Small intestine (tissue), 7 donors: ENCODE data around the gene GCH1. TPM values are rescaled to one million over a fixed set of nuclear protein-coding genes. Genes with fewer than 3 reads are reported as not detected.

Experiments used
- DNase-seq, 2 donors: peaks; one replicate each; pipeline versions ENCODE4 v3.0.0 to v3.0.0-alpha.2; 2013
- FAIRE-seq: peaks from 2 replicates; lab custom pipeline; 2012; peaks lifted over from hg19 to GRCh38; lab: Jason Lieb, UNC
- H3K27ac ChIP-seq, 3 donors: one replicate each; pipeline ENCODE4 v1.5.1; 2013; ENCODE audit warnings: low read length in 2 of 3, mild to moderate bottlenecking in 2 of 3, control low read depth in 1 of 3, inconsistent platforms in 1 of 3, low read depth in 1 of 3, moderate library complexity in 1 of 3
- H3K27me3 ChIP-seq, 3 donors: one replicate each; pipeline ENCODE4 v1.6.1; 2013; ENCODE audit warnings: low read length in 3 of 3, inconsistent platforms in 1 of 3; ENCODE audit not compliant: control insufficient read depth in 3 of 3, insufficient read depth in 3 of 3
- H3K36me3 ChIP-seq, 3 donors: one replicate each; pipeline ENCODE4 v1.6.1; 2013; ENCODE audit warnings: low read length in 3 of 3, inconsistent platforms in 1 of 3, low read depth in 1 of 3, mild to moderate bottlenecking in 1 of 3, moderate library complexity in 1 of 3; ENCODE audit not compliant: control insufficient read depth in 3 of 3, insufficient read depth in 2 of 3
- H3K4me1 ChIP-seq, 3 donors: one replicate each; pipeline ENCODE4 v1.6.1; 2013; ENCODE audit warnings: low read length in 2 of 3, inconsistent platforms in 1 of 3, low read depth in 1 of 3, mild to moderate bottlenecking in 1 of 3, moderate library complexity in 1 of 3; ENCODE audit not compliant: control insufficient read depth in 3 of 3, insufficient read depth in 2 of 3
- H3K4me3 ChIP-seq, 3 donors: one replicate each; pipeline ENCODE4 v1.5.1; 2013; ENCODE audit warnings: low read length in 3 of 3, control low read depth in 1 of 3, inconsistent platforms in 1 of 3, low read depth in 1 of 3, mild to moderate bottlenecking in 1 of 3, moderate library complexity in 1 of 3
- H3K9me3 ChIP-seq, 2 donors: one replicate each; pipeline ENCODE4 v1.6.1; 2013; ENCODE audit warnings: low read depth in 1 of 2, low read length in 1 of 2; ENCODE audit not compliant: control insufficient read depth in 2 of 2, insufficient read depth in 1 of 2
- WGBS, 3 donors: extraction: QIAGEN DNeasy Blood & Tissue Kit; methylation state at CpG; one replicate each; pipeline ENCODE4 v1.1.7; 2013; 5-methylcytosine and 5-hydroxymethylcytosine counted together
- polyA plus RNA-seq, 4 donors: library from polyadenylated mRNA; stranded (reverse) in 3 of 4; unstranded in 1 of 4; fragments of 200-250 nt in 3 of 4; fragments of 120-200 nt in 1 of 4; gene quantifications; one replicate each; pipeline versions ENCODE4 v1.2.1 to v1.2.3, GENCODE V29; 2013
- donor health status: healthy with polysubstance abuse.
- donor health status: control.
- donor health status: control.
- donor health status: Bipolar disorder and iron deficiency.
- donor health status: healthy.

The GCH1 gene
- polyA plus RNA-seq, 4 donors = 15.0 to 47.4 (median 37.6) TPM

- no peaks in the 10 kb centered on the region for H3K9me3 ChIP-seq
- FAIRE-seq (no peak), DNase-seq (peak; percentile 74)
- H3K4me3 ChIP-seq = no peak overlapping the region
- H3K4me1 ChIP-seq = peaks cover 0 to 27% (median 2%) of the 10 kb centered on the region in 3 donors
- no peaks in the 10 kb centered on the region for H3K27me3 ChIP-seq
- peak overlapping the region in 1 of 3 donors; percentile 60 for H3K27ac ChIP-seq
- WGBS, 3 donors = 71 to 80% (median 79%) methylated on average over 2 of the region's 2 CpGs
- peaks cover 0 to 8% (median 5%) of the 10 kb centered on the region in 3 donors for H3K36me3 ChIP-seq
Observed at GRCh38 chr14:54837508-54838149, 65.0 kb downstream of the GCH1 start.

- peaks cover 0 to 5% (median 4%) of the 10 kb centered on the region in 3 donors for H3K36me3 ChIP-seq
- no peaks in the 10 kb centered on the region for H3K27me3 ChIP-seq
- FAIRE-seq = no peak
- H3K27ac ChIP-seq = no peak overlapping the region
- WGBS, 3 donors = 19 to 56% (median 37%) methylated on average over 2 of the region's 2 CpGs
- H3K4me3 ChIP-seq = no peak overlapping the region
- peaks cover 0 to 3% of the 10 kb centered on the region in 2 donors for H3K9me3 ChIP-seq
- no peak for DNase-seq
- peaks cover 0 to 27% (median 2%) of the 10 kb centered on the region in 3 donors for H3K4me1 ChIP-seq
Observed at GRCh38 chr14:54836231-54836630, 66.4 kb downstream of the GCH1 start.

- DNase-seq = no peak
- Histone ChIP-seq H3K4me1 (peaks cover 0 to 27% (median 2%) of the 10 kb centered on the region in 3 donors), H3K36me3 (no peaks in the 10 kb centered on the region), H3K4me3 (no peak overlapping the region), H3K9me3 (peaks cover 0 to 3% of the 10 kb centered on the region in 2 donors), H3K27me3 (no peaks in the 10 kb centered on the region), H3K27ac (no peak overlapping the region)
- FAIRE-seq = no peak
- 85 to 91% (median 89%) methylated on average over 6 of the region's 6 CpGs for WGBS, 3 donors
Observed at GRCh38 chr14:54834727-54835126, 67.9 kb downstream of the GCH1 start.

GRCh38 chr14:54834081-54834480 lies 68.5 kb downstream of the GCH1 start:
- H3K4me3 ChIP-seq = no peak overlapping the region
- no peak for FAIRE-seq
- DNase-seq = no peak

GRCh38 chr14:54830650-54831049 lies 72.0 kb downstream of the GCH1 start:
- DNase-seq (no peak), FAIRE-seq (no peak)
- WGBS, 3 donors = 87 to 94% (median 93%) methylated on average over 4 of the region's 4 CpGs
- no peaks in the 10 kb centered on the region for H3K27me3 ChIP-seq
- H3K4me3 ChIP-seq = no peak overlapping the region
- no peaks in the 10 kb centered on the region for H3K4me1 ChIP-seq
- no peak overlapping the region for H3K27ac ChIP-seq
- peaks cover 0 to 3% of the 10 kb centered on the region in 2 donors for H3K9me3 ChIP-seq
- H3K36me3 ChIP-seq = no peaks in the 10 kb centered on the region

More at GRCh38 chr14:54834081-54834480, 68.5 kb downstream of the GCH1 start:
- Histone ChIP-seq H3K36me3 (no peaks in the 10 kb centered on the region), H3K4me1 (peaks cover 0 to 24% (median 2%) of the 10 kb centered on the region in 3 donors), H3K27ac (no peak overlapping the region), H3K27me3 (no peaks in the 10 kb centered on the region), H3K9me3 (peaks cover 0 to 3% of the 10 kb centered on the region in 2 donors)

- H3K27me3 ChIP-seq = no peaks in the 10 kb centered on the region
- 74 to 80% (median 78%) methylated on average over 8 of the region's 8 CpGs for whole genome bisulfite sequencing, 3 donors
- H3K27ac ChIP-seq = no peak overlapping the region
- no peaks in the 10 kb centered on the region for H3K4me1 ChIP-seq
- DNase-seq = no peak
- H3K4me3 ChIP-seq = no peak overlapping the region
- no peak for FAIRE-seq
- H3K36me3 ChIP-seq = no peaks in the 10 kb centered on the region
- H3K9me3 ChIP-seq = peaks cover 0 to 3% of the 10 kb centered on the region in 2 donors
Observed at GRCh38 chr14:54829486-54830224, 73.0 kb downstream of the GCH1 start.

GRCh38 chr14:54828037-54828436 lies 74.6 kb downstream of the GCH1 start:
- WGBS, 3 donors = 91 to 97% (median 93%) methylated on average over 1 of the region's 1 CpG
- H3K9me3 ChIP-seq = peaks cover 0 to 8% of the 10 kb centered on the region in 2 donors
- no peaks in the 10 kb centered on the region for H3K4me1 ChIP-seq
- no peaks in the 10 kb centered on the region for H3K36me3 ChIP-seq
- H3K27ac ChIP-seq = no peak overlapping the region
- FAIRE-seq (no peak), DNase-seq (no peak)
- H3K4me3 ChIP-seq = no peak overlapping the region
- H3K27me3 ChIP-seq = no peaks in the 10 kb centered on the region

GRCh38 chr14:54823757-54824549 lies 78.7 kb downstream of the GCH1 start:
- DNase-seq = no peak
- no peak overlapping the region for H3K4me3 ChIP-seq
- 98 to 100% (median 99%) methylated on average over 2 of the region's 2 CpGs for WGBS, 3 donors
- peaks cover 0 to 7% of the 10 kb centered on the region in 2 donors for H3K9me3 ChIP-seq
- no peaks in the 10 kb centered on the region for H3K27me3 ChIP-seq
- H3K4me1 ChIP-seq = peaks cover 0 to 2% (median 0%) of the 10 kb centered on the region in 3 donors
- no peak overlapping the region for H3K27ac ChIP-seq
- FAIRE-seq = no peak
- no peaks in the 10 kb centered on the region for H3K36me3 ChIP-seq
